ENCODE measurements around the gene ATP5ME. TPM values are rescaled to one million over a fixed set of nuclear protein-coding genes. Genes with fewer than 3 reads are reported as not detected.

The ATP5ME gene
- total RNA-seq, 4 donors from 2014 or later: 74.5 to 126 (median 103) TPM

DNA sequence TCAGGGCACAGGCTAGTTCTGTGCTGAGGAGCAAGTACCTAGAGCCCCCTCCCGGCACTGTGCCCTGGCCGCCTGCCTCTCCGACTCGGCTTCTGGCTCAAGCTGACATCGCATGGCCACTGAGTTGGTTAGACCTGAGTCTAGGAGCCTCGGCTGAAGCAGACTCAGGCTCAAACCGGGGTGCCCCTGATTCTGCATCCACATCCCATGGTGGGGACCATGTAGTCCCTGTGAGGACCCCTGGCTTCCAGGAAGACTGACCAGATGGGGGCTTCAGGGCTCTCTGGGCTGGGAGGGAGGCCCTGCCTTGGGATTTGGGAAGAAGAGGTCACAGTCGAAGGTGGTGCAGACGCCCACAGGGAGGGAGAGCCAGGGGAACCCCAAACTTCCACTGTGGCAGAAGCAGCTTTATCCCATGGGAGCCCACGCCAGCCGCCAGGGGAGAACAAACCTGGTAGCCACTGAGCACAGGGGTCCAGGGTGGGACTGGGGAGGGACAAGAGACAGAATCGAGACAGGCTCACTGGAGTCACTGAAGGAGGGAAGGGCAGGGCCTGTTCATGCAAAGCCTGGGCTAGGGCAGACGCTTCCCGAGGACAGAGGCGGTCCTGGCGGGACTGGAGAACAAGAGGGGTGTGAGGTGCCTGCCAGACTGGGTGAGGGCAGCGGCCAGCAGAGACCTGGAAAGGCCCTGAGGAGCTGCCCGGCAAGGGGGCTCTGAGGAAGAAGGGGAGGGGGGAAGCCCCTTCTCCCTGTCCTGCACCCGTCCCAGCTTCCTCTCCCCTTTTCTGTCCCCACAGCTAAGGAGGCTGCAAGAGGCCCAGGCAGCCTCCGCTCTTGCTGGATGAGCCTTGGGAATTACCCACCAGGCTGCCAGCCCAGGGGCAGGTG lies 47.6 kb downstream of the ATP5ME start:
- DNase-seq: no peak
- intact Hi-C loops (cut with DNase I): no loop called here
- TF ChIP-seq POLR2A (IDR thresholded peaks at IDR 0.05) (no peak), CTCF (IDR thresholded peaks at IDR 0.05) (no peak)
- Histone ChIP-seq H3K27ac (no peak overlapping the region), H3K36me3 (no peaks in the 10 kb centered on the region), H3K9me3 (no peaks in the 10 kb centered on the region), H3K27me3 (peaks cover 0 to 67% (median 0%) of the 10 kb centered on the region in 4 donors), H3K4me3 (no peak overlapping the region), H3K4me1 (no peaks in the 10 kb centered on the region)
- WGBS, 2 donors: 67 to 100% methylated on average over 1 to 13 of the region's 20 CpGs

DNA sequence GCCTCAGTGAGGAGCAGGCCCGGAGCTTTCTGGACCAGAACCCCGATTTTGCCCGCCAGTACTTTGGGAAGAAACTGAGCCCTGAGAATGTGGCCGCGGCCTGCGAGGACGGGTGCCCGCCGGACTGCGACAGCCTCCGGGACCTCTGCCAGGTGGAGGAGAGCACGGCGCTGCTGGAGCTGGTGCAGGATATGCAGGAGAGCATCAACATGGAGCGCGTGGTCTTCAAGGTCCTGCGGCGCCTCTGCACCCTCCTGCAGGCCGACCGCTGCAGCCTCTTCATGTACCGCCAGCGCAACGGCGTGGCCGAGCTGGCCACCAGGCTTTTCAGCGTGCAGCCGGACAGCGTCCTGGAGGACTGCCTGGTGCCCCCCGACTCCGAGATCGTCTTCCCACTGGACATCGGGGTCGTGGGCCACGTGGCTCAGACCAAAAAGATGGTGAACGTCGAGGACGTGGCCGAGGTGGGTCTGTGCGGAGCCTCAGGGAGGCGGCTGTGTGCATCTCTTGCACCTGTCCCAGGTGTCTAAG lies 48.4 kb downstream of the ATP5ME start:
- no peaks in the 10 kb centered on the region for H3K4me1 ChIP-seq
- H3K9me3 ChIP-seq: no peaks in the 10 kb centered on the region
- DNase-seq: no peak
- WGBS, 2 donors: 94 to 95% methylated on average over 8 to 19 of the region's 39 CpGs
- no peak overlapping the region for H3K27ac ChIP-seq
- no peaks in the 10 kb centered on the region for H3K36me3 ChIP-seq
- TF ChIP-seq CTCF (IDR thresholded peaks at IDR 0.05): no peak
- TF ChIP-seq POLR2A (IDR thresholded peaks at IDR 0.05): no peak
- intact Hi-C loops (cut with DNase I): no loop called here
- H3K27me3 ChIP-seq: peaks cover 0 to 73% (median 0%) of the 10 kb centered on the region in 4 donors
- H3K4me3 ChIP-seq: no peak overlapping the region

DNA sequence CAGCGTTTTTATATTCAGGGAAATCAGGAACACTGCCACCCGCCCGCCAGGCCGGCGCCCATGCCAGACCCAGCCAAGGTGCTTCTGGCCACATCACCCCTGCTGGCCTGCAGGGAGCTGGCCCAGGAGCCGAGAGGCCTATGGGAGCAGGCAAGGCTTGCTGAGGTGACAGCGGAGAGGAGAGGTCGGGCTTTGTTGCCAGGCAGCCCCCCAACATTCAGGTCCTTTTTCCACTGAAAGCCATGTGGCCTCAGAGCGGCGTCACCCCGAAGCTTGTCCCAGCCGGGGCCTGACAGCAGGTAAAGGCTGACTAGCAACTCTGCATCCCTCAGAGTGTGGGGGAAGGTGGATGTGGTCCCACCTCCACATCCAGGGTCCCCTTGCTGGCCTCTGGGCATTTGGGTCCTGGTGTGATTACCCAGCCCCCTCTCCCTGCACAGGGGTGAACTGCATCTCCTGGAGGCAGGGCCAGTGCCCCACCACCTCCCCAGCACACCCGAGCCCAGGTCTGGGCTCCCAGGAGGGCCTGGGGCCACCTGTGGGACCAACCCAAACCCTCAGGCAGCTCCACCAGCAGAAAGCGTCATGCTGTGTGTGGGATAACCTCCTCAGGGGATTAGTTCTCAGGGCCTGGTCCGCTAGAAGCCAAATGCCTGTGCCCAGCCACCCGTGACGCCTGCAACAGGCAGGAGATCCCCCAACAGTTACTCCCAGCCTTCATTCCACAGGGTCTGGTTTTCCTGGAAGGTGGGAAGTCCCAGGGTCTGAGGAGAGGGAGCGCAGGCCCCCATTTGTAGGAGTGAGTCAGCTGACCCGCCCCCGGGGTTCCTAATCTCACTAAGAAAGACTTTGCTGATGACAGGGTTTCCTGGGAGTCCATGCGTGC lies 49.1 kb downstream of the ATP5ME start, which contains the start of gene PDE6B:
Gene PDE6B, plus strand, starts transcription at position 869 of the 886 bp plus-strand sequence. CDS start 54 bp downstream, outside the sequence.
- Histone ChIP-seq H3K27me3 (peaks cover 0 to 75% (median 0%) of the 10 kb centered on the region in 4 donors), H3K4me3 (no peak within 1 kb of the TSS), H3K4me1 (no peaks in the 10 kb centered on the region), H3K9me3 (no peaks in the 10 kb centered on the region), H3K36me3 (no peaks in the 10 kb centered on the region), H3K27ac (no peak within 1 kb of the TSS)
- intact Hi-C loops (cut with DNase I): no loop called here
- 0 to 58% methylated on average over 1 to 4 of the region's 21 CpGs for WGBS, 2 donors
- TF ChIP-seq POLR2A (IDR thresholded peaks at IDR 0.05) (no peak), CTCF (IDR thresholded peaks at IDR 0.05) (no peak)
- no peak for DNase-seq

DNA sequence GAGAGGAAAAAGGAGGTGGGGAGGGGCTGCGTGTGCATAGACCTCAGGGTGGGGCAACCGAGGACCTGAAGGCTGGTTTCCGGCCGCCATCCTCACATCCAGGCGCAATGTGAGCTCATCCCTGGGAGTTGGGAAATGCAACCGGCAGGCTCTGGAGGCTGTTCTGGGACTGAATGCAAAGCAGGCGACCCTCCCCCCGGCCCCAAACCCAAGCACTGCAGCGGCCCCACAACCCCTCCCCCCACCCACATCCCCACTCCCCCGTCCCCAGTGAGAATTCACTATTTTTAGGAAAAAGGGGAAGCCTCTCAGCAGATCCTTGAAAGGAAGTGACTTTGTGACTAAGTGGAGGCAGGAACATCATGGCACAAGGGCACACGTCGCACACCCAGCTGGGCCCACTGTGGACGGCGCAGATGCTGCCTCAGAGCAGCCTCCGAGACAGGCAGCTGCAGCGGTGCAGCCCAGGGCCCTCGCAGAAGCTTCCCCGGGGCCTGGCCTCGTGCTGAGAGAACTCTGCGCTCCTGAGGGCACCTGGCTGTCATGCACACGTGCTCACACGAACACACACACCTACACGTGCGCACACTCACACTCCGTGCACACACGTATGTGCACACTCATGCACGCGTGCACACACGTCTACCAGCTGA lies 50.0 kb downstream of the ATP5ME start:
- no peak for DNase-seq
- intact Hi-C loops (cut with DNase I): no loop called here
- Histone ChIP-seq H3K4me3 (no peak overlapping the region), H3K4me1 (no peaks in the 10 kb centered on the region), H3K27ac (no peak overlapping the region), H3K9me3 (no peaks in the 10 kb centered on the region), H3K36me3 (no peaks in the 10 kb centered on the region), H3K27me3 (peaks cover 0 to 67% (median 0%) of the 10 kb centered on the region in 4 donors)
- TF ChIP-seq POLR2A (IDR thresholded peaks at IDR 0.05) (no peak), CTCF (IDR thresholded peaks at IDR 0.05) (no peak)
- WGBS, 2 donors: 53 to 71% methylated on average over 16 to 19 of the region's 29 CpGs

All from esophagus squamous epithelium (tissue), 5 donors.